K562 (cell line): ENCODE results near the gene SEC61G. TPM values are rescaled to one million over a fixed set of nuclear protein-coding genes. Genes with fewer than 3 reads are reported as not detected.

ENCODE experiments used
- ARHGAP35 ChIP-seq: fragments of 450-650 bp; IDR thresholded peaks from 2 replicates; pipeline ENCODE4 v1.6.1; 2018; ENCODE audit not compliant: partially characterized antibody
- CCNT2 ChIP-seq: IDR thresholded peaks from 2 replicates; pipeline ENCODE4 v1.6.1; 2011; ENCODE audit warnings: borderline replicate concordance, low read depth, mild to moderate bottlenecking, moderate library complexity, mixed read lengths, low read length; ENCODE audit not compliant: insufficient read length; ENCODE audit errors: extremely low read depth
- CREM ChIP-seq: IDR thresholded peaks from 2 replicates; pipeline ENCODE4 v1.6.1; 2014; ENCODE audit warnings: antibody characterized with exemption, low read depth
- DDX20 ChIP-seq: fragments of 450-650 bp; IDR thresholded peaks from 2 replicates; pipeline ENCODE4 v1.6.1; 2016; ENCODE audit warnings: missing genetic modification characterization, low read depth, mild to moderate bottlenecking, missing compliant biosample characterization, moderate library complexity
- ETV6 ChIP-seq, 3 experiments: fragments of 150-350 bp in 1 of 3; sonication (generic) in 1 of 3; formaldehyde crosslinking in 1 of 3; IDR thresholded peaks; 2 replicates each; pipeline versions ENCODE4 v1.6.1 to v1.8.0; 2014 to 2022; ENCODE audit warnings: borderline replicate concordance in 2 of 3, low read depth in 2 of 3, antibody characterized with exemption in 1 of 3, low read length in 1 of 3, mild to moderate bottlenecking in 1 of 3, missing genetic modification reagents in 1 of 3
- HOXB6 ChIP-seq: fragments of 250-450 bp; sonication (Bioruptor Pico); IDR thresholded peaks from 2 replicates; pipeline ENCODE4 v1.5.1; 2022; ENCODE audit warnings: mild to moderate bottlenecking, borderline replicate concordance
- LCOR ChIP-seq: sonication (generic); formaldehyde crosslinking; IDR thresholded peaks from 2 replicates; pipeline ENCODE4 v1.8.0; 2022; ENCODE audit warnings: mild to moderate bottlenecking, missing genetic modification reagents
- POLR3A ChIP-seq: IDR thresholded peaks from 2 replicates; pipeline ENCODE4 v1.6.1; 2011; ENCODE audit warnings: borderline replicate concordance, mild to moderate bottlenecking, moderate library complexity; ENCODE audit not compliant: insufficient read length, insufficient read depth; ENCODE audit errors: extremely low read depth
- POU5F1 ChIP-seq: fragments of 150-350 bp; IDR thresholded peaks from 2 replicates; pipeline ENCODE4 v1.6.1; 2014; ENCODE audit warnings: borderline replicate concordance, low read length, low read depth, mild to moderate bottlenecking; ENCODE audit not compliant: partially characterized antibody
- PRPF4 ChIP-seq: fragments of 200-400 bp; formaldehyde crosslinking; IDR thresholded peaks from one replicate; pipeline ENCODE4 v1.6.1; 2017; ENCODE audit warnings: low read length, low read depth, mild to moderate bottlenecking; ENCODE audit not compliant: insufficient read depth, poor library complexity, severe bottlenecking
- RBM15 ChIP-seq: fragments of 200-400 bp; formaldehyde crosslinking; IDR thresholded peaks from 2 replicates; pipeline ENCODE4 v1.6.1; 2018; ENCODE audit warnings: mild to moderate bottlenecking, low read length, moderate library complexity; ENCODE audit not compliant: insufficient read depth
- RNF2 ChIP-seq: sonication (generic); IDR thresholded peaks from 2 replicates; pipeline ENCODE4 v1.6.1; 2016
- ZBTB49 ChIP-seq: sonication (generic); formaldehyde crosslinking; IDR thresholded peaks from 2 replicates; pipeline ENCODE4 v1.8.0; 2022; ENCODE audit warnings: missing genetic modification reagents, mild to moderate bottlenecking, borderline replicate concordance
- ZNF589 ChIP-seq: fragments of 200-800 bp; sonication (Bioruptor generic); IDR thresholded peaks from 2 replicates; pipeline ENCODE4 v1.6.1; 2016; ENCODE audit warnings: low read depth, missing genetic modification characterization, missing compliant biosample characterization
- ZSCAN29 ChIP-seq: fragments of 450-650 bp; IDR thresholded peaks from 2 replicates; pipeline ENCODE4 v1.6.1; 2017
- polyA plus RNA-seq, 8 experiments: library from polyadenylated mRNA; depleted of rRNA in 4 of 8; stranded (reverse) in 5 of 8; unstranded in 3 of 8; fragments of >200 nt; fragmentation: Nextera tagmentation in 2 of 8; fragmentation: Illumina TruSeq in 1 of 8; extraction: Ambion mirVana in 2 of 8; extraction: Trizol in 1 of 8; gene quantifications; 2 replicates each; pipeline versions ENCODE4 v1.2.1 to v1.2.3, GENCODE V29; 2011 to 2014; ENCODE audit warnings: inconsistent platforms in 1 of 8, missing spikeins in 1 of 8
- total RNA-seq, 7 experiments: library from RNA; depleted of rRNA in 6 of 7; stranded (reverse); fragments of >200 nt in 6 of 7; fragmentation: Illumina TruSeq in 2 of 7; extraction: Trizol in 2 of 7; gene quantifications; 2 replicates each; pipeline versions ENCODE4 v1.2.1 to v1.2.3, GENCODE V29; 2011 to 2021; ENCODE audit warnings: low replicate concordance in 1 of 7
- TF ChIP-seq, protein P1 (sequence below), 2 experiments: fragments of 450-650 bp; IDR thresholded peaks; 2 replicates each; pipeline ENCODE4 v1.6.1; 2016
- TF ChIP-seq, protein P2 (sequence below): fragments of 450-650 bp; IDR thresholded peaks from 2 replicates; pipeline ENCODE4 v1.6.1; 2016; ENCODE audit warnings: antibody characterized with exemption
- TF ChIP-seq, protein P3 (sequence below): sonication (generic); IDR thresholded peaks from 2 replicates; pipeline ENCODE4 v1.6.1; 2016

SEC61G gene
- total and polyA plus RNA-seq, 9 of the 15 experiments (the other 6 are each of a cell fraction or from before 2014, with no cell fraction given), result 138 to 565 (median 223) TPM

- TF ChIP-seq, protein P1, sequence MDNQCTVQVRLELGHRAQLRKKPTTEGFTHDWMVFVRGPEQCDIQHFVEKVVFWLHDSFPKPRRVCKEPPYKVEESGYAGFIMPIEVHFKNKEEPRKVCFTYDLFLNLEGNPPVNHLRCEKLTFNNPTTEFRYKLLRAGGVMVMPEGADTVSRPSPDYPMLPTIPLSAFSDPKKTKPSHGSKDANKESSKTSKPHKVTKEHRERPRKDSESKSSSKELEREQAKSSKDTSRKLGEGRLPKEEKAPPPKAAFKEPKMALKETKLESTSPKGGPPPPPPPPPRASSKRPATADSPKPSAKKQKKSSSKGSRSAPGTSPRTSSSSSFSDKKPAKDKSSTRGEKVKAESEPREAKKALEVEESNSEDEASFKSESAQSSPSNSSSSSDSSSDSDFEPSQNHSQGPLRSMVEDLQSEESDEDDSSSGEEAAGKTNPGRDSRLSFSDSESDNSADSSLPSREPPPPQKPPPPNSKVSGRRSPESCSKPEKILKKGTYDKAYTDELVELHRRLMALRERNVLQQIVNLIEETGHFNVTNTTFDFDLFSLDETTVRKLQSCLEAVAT (IDR thresholded peaks at IDR 0.05), result no peak
- TF ChIP-seq DDX20, result no peak
- TF ChIP-seq POU5F1, result peak; percentile 35
- TF ChIP-seq, protein P2, sequence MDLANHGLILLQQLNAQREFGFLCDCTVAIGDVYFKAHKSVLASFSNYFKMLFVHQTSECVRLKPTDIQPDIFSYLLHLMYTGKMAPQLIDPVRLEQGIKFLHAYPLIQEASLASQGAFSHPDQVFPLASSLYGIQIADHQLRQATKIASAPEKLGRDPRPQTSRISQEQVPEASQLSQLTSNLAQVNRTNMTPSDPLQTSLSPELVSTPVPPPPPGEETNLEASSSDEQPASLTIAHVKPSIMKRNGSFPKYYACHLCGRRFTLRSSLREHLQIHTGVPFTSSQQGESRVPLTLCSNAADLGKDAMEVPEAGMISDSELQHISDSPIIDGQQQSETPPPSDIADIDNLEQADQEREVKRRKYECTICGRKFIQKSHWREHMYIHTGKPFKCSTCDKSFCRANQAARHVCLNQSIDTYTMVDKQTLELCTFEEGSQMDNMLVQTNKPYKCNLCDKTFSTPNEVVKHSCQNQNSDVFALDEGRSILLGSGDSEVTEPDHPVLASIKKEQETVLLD, result peak; percentile 93
- no peak for TF ChIP-seq ARHGAP35
- no peak for TF ChIP-seq RBM15
- 0 out of 2 replicates have a peak, but pooled peaks have one; percentile 60 for TF ChIP-seq ZNF589 (CRISPR knock-in tag)
- no peak for TF ChIP-seq HOXB6 (CRISPR knock-in tag)
- no peak for TF ChIP-seq ZBTB49
- TF ChIP-seq CCNT2, result no peak
- TF ChIP-seq PRPF4, result no peak
- TF ChIP-seq, protein P3, sequence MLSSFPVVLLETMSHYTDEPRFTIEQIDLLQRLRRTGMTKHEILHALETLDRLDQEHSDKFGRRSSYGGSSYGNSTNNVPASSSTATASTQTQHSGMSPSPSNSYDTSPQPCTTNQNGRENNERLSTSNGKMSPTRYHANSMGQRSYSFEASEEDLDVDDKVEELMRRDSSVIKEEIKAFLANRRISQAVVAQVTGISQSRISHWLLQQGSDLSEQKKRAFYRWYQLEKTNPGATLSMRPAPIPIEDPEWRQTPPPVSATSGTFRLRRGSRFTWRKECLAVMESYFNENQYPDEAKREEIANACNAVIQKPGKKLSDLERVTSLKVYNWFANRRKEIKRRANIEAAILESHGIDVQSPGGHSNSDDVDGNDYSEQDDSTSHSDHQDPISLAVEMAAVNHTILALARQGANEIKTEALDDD, result peak; percentile 71
- TF ChIP-seq LCOR (CRISPR knock-in tag), result no peak
- 0 out of 2 replicates have a peak, but pooled peaks have one; percentile 51 for TF ChIP-seq RNF2
- TF ChIP-seq ZSCAN29, result no peak
- TF ChIP-seq POLR3A, result no peak
- no peak for TF ChIP-seq ETV6 (IDR thresholded peaks at IDR 0.05; ENCODE audit: borderline replicate concordance in 1 of 2, low read depth in 2 of 2, low read length in 1 of 2)
- no peak for TF ChIP-seq ETV6 (CRISPR knock-in tag; IDR thresholded peaks at IDR 0.05; ENCODE audit: borderline replicate concordance)
- peak; percentile 94 for TF ChIP-seq CREM
These were observed at the start of gene SEC61G (continued) for GRCh38 chr7:54758702-54759592.
